ENCODE data around the gene ABCG2.

The ABCG2 gene

GRCh38 chr4:88188738-88189417 lies 30.4 kb upstream of the ABCG2 start:
- H3K27me3 ChIP-seq (ENCODE audit: control insufficient read depth, insufficient read depth, low read length): no peaks in the 10 kb centered on the region
- no peak overlapping the region for H3K27ac ChIP-seq (ENCODE audit: low read depth, low read length)
- H3K4me1 ChIP-seq (ENCODE audit: control insufficient read depth, insufficient read depth, low read length): no peaks in the 10 kb centered on the region
- no peak overlapping the region for H3K9ac ChIP-seq (ENCODE audit: low read length)
- H3K36me3 ChIP-seq (ENCODE audit: control insufficient read depth, insufficient read depth, low read length): no peaks in the 10 kb centered on the region
- no peak overlapping the region for H3K4me3 ChIP-seq (ENCODE audit: low read length)

- H3K36me3 ChIP-seq (ENCODE audit: control insufficient read depth, insufficient read depth, low read length): no peaks in the 10 kb centered on the region
- no peaks in the 10 kb centered on the region for H3K27me3 ChIP-seq (ENCODE audit: control insufficient read depth, insufficient read depth, low read length)
- H3K9ac ChIP-seq (ENCODE audit: low read length): no peak overlapping the region
- no peak overlapping the region for H3K4me3 ChIP-seq (ENCODE audit: low read length)
- H3K4me1 ChIP-seq (ENCODE audit: control insufficient read depth, insufficient read depth, low read length): no peaks in the 10 kb centered on the region
- no peak overlapping the region for H3K27ac ChIP-seq (ENCODE audit: low read depth, low read length)
Observed at GRCh38 chr4:88187766-88188165, 29.3 kb upstream of the ABCG2 start.

GRCh38 chr4:88185906-88186305 lies 27.5 kb upstream of the ABCG2 start:
- no peaks in the 10 kb centered on the region for H3K36me3 ChIP-seq (ENCODE audit: control insufficient read depth, insufficient read depth, low read length)
- H3K4me1 ChIP-seq (ENCODE audit: control insufficient read depth, insufficient read depth, low read length): no peaks in the 10 kb centered on the region
- no peak overlapping the region for H3K4me3 ChIP-seq (ENCODE audit: low read length)
- no peak overlapping the region for H3K9ac ChIP-seq (ENCODE audit: low read length)
- H3K27me3 ChIP-seq (ENCODE audit: control insufficient read depth, insufficient read depth, low read length): no peaks in the 10 kb centered on the region
- H3K27ac ChIP-seq (ENCODE audit: low read depth, low read length): no peak overlapping the region

DNA sequence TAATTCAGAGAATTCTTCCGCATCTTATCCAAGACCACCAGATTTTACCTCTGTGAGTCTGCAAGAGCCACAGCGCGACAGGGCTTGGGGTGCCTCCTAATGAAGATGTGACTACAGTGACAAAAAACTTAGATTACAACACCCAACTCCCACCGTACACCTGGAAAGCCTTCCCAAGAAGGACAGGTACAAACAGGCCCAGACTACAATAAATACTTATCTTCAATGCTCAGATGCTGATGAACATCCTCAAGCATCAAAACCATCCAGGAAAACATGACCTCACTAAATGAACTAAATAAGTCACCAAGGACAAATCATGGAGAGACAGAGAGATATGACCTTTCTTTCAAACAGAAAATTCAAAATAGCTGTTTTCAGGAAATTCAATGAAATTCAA lies 20.8 kb upstream of the ABCG2 start:
- no peaks in the 10 kb centered on the region for H3K4me1 ChIP-seq (ENCODE audit: control insufficient read depth, insufficient read depth, low read length)
- no peaks in the 10 kb centered on the region for H3K27me3 ChIP-seq (ENCODE audit: control insufficient read depth, insufficient read depth, low read length)
- no peak overlapping the region for H3K4me3 ChIP-seq (ENCODE audit: low read length)
- no peaks in the 10 kb centered on the region for H3K36me3 ChIP-seq (ENCODE audit: control insufficient read depth, insufficient read depth, low read length)
- no peak overlapping the region for H3K9ac ChIP-seq (ENCODE audit: low read length)
- no peak overlapping the region for H3K27ac ChIP-seq (ENCODE audit: low read depth, low read length)

DNA sequence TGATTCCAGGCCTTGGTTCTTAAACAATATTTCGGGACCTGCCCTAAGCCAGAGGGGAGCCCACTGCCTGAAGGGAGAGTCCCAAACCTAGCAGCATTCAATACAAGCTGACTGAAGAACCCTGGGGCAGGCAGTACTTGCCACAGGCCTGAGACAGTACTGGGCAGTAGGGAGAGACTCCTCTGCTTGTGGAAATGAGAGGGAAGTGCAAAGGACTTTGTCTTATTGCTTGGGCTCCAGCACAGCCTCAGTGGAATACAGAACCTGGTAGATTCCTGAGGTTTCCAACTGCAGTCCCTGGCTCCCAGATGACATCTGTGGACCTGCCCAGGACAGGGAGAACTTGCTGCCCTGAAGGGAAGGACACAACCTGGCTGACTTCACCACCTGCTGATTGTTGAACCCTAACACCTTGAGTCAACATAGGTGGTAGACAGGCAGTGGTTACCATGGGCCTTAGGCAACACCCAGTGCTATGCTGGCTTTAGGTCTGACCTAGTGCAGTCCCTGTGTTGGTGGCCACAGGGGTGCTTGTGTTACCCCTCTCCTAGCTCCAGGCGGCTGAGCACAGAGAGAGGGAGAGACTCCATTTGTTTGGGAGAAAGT lies 20.3 kb upstream of the ABCG2 start:
- no peak overlapping the region for H3K4me3 ChIP-seq (ENCODE audit: low read length)
- H3K36me3 ChIP-seq (ENCODE audit: control insufficient read depth, insufficient read depth, low read length): no peaks in the 10 kb centered on the region
- H3K27me3 ChIP-seq (ENCODE audit: control insufficient read depth, insufficient read depth, low read length): no peaks in the 10 kb centered on the region
- H3K4me1 ChIP-seq (ENCODE audit: control insufficient read depth, insufficient read depth, low read length): no peaks in the 10 kb centered on the region
- no peak overlapping the region for H3K9ac ChIP-seq (ENCODE audit: low read length)
- no peak overlapping the region for H3K27ac ChIP-seq (ENCODE audit: low read depth, low read length)

DNA sequence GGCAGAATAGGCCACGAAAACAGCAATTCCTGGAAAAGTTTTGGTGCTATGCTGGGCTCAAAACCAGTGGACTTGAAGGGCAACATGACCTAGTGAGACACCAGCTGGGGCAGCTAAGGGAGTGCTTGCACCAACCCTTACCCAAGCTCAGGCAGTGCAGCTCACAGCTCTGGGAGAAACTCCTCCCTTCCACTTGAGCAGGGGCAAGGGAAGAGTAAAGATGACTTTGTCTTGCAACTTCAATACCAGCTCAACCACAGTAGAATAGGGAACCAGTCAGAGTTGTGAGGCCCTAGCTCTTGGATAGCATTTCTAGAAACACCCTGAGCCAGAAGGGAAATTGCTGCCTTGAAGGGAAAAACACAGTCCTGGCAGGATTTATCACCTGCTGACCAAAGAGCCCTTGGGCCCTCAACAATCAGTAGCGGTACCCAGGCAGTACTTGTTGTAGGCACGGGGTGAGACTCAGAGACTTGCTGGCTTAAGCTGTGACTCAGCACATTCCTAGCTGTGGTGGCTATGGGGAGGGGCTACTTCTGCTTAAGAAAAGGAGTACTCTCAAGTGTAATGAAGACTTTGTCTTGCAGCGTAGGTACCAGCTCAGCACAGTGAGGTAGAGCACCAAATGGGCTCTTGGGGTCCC lies 19.7 kb upstream of the ABCG2 start:
- no peak overlapping the region for H3K4me3 ChIP-seq (ENCODE audit: low read length)
- H3K27ac ChIP-seq (ENCODE audit: low read depth, low read length): no peak overlapping the region
- no peaks in the 10 kb centered on the region for H3K4me1 ChIP-seq (ENCODE audit: control insufficient read depth, insufficient read depth, low read length)
- H3K9ac ChIP-seq (ENCODE audit: low read length): no peak overlapping the region
- H3K36me3 ChIP-seq (ENCODE audit: control insufficient read depth, insufficient read depth, low read length): no peaks in the 10 kb centered on the region
- no peaks in the 10 kb centered on the region for H3K27me3 ChIP-seq (ENCODE audit: control insufficient read depth, insufficient read depth, low read length)

GRCh38 chr4:88172987-88173386 lies 14.5 kb upstream of the ABCG2 start:
- Histone ChIP-seq H3K27ac (ENCODE audit: low read depth, low read length) (no peak overlapping the region), H3K4me1 (ENCODE audit: control insufficient read depth, insufficient read depth, low read length) (no peaks in the 10 kb centered on the region)

DNA sequence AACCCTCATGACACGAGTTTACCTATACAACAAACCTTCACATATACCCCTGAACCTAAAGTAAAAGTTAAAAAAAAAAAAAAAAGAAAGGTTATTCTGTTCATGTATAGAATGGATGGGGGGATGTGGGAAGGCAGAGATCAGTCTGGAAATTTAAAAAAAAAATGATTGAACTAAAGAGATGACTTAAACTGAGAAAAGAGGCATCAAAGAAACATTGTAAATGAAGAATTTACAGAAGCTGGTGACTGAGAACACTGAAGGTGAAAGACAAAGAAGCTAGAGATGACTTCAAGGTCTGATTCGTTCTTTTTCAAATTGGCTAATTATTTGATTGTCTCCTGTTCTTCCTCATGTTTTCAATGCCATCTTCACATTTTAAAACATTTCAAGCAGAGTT lies 12.8 kb upstream of the ABCG2 start:
- Histone ChIP-seq H3K4me1 (ENCODE audit: control insufficient read depth, insufficient read depth, low read length) (no peaks in the 10 kb centered on the region), H3K36me3 (ENCODE audit: control insufficient read depth, insufficient read depth, low read length) (no peaks in the 10 kb centered on the region), H3K27ac (ENCODE audit: low read depth, low read length) (no peak overlapping the region), H3K4me3 (ENCODE audit: low read length) (no peak overlapping the region), H3K27me3 (ENCODE audit: control insufficient read depth, insufficient read depth, low read length) (no peaks in the 10 kb centered on the region), H3K9ac (ENCODE audit: low read length) (no peak overlapping the region)

More at GRCh38 chr4:88172987-88173386, 14.5 kb upstream of the ABCG2 start:
- Histone ChIP-seq H3K36me3 (ENCODE audit: control insufficient read depth, insufficient read depth, low read length) (no peaks in the 10 kb centered on the region), H3K27me3 (ENCODE audit: control insufficient read depth, insufficient read depth, low read length) (no peaks in the 10 kb centered on the region), H3K9ac (ENCODE audit: low read length) (no peak overlapping the region), H3K4me3 (ENCODE audit: low read length) (no peak overlapping the region)

- Histone ChIP-seq H3K9ac (ENCODE audit: low read length) (no peak overlapping the region), H3K4me3 (ENCODE audit: low read length) (no peak overlapping the region), H3K36me3 (ENCODE audit: control insufficient read depth, insufficient read depth, low read length) (no peaks in the 10 kb centered on the region), H3K27ac (ENCODE audit: low read depth, low read length) (no peak overlapping the region), H3K4me1 (ENCODE audit: control insufficient read depth, insufficient read depth, low read length) (no peaks in the 10 kb centered on the region), H3K27me3 (ENCODE audit: control insufficient read depth, insufficient read depth, low read length) (no peaks in the 10 kb centered on the region)
Observed at GRCh38 chr4:88169298-88169697, 10.9 kb upstream of the ABCG2 start.

DNA sequence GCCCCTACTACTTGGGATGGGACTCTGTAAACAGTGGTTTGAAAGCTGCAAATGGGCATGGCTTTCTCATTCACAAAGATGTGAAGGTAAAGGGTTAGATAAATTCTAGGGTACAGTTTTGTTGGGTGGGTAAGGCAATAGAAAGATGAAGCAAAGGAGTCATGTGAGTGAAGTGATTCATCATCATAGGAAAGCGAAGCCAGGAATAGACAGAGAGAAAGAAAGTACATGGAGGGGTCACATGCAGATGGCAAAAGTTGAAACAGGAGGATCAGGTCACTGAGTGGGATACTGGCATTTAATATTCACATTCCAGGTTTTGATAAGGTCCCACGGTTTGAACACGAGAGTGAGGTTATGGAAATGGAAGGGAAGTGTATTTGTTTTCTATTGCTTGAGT lies 8.2 kb upstream of the ABCG2 start:
- Histone ChIP-seq H3K27ac (ENCODE audit: low read depth, low read length) (no peak overlapping the region), H3K4me3 (ENCODE audit: low read length) (no peak overlapping the region), H3K27me3 (ENCODE audit: control insufficient read depth, insufficient read depth, low read length) (no peaks in the 10 kb centered on the region), H3K4me1 (ENCODE audit: control insufficient read depth, insufficient read depth, low read length) (no peaks in the 10 kb centered on the region), H3K36me3 (ENCODE audit: control insufficient read depth, insufficient read depth, low read length) (no peaks in the 10 kb centered on the region), H3K9ac (ENCODE audit: low read length) (no peak overlapping the region)

- Histone ChIP-seq H3K9ac (ENCODE audit: low read length) (no peak overlapping the region), H3K4me1 (ENCODE audit: control insufficient read depth, insufficient read depth, low read length) (no peaks in the 10 kb centered on the region), H3K36me3 (ENCODE audit: control insufficient read depth, insufficient read depth, low read length) (no peaks in the 10 kb centered on the region), H3K27me3 (ENCODE audit: control insufficient read depth, insufficient read depth, low read length) (no peaks in the 10 kb centered on the region), H3K4me3 (ENCODE audit: low read length) (no peak overlapping the region), H3K27ac (ENCODE audit: low read depth, low read length) (no peak overlapping the region)
Observed at GRCh38 chr4:88163336-88163735, 4.9 kb upstream of the ABCG2 start.

- Histone ChIP-seq H3K27me3 (ENCODE audit: control insufficient read depth, insufficient read depth, low read length) (no peaks in the 10 kb centered on the region), H3K9ac (ENCODE audit: low read length) (no peak overlapping the region), H3K27ac (ENCODE audit: low read depth, low read length) (no peak overlapping the region), H3K4me3 (ENCODE audit: low read length) (no peak overlapping the region), H3K4me1 (ENCODE audit: control insufficient read depth, insufficient read depth, low read length) (no peaks in the 10 kb centered on the region), H3K36me3 (ENCODE audit: control insufficient read depth, insufficient read depth, low read length) (no peaks in the 10 kb centered on the region)
Observed at GRCh38 chr4:88162626-88163025, 4.2 kb upstream of the ABCG2 start.
